Ovary (tissue), 9 donors: ENCODE measurements around the gene SGTB. TPM values are rescaled to one million over a fixed set of nuclear protein-coding genes. Genes with fewer than 3 reads are reported as not detected.
"Not testable (repeated sequence)": the region's sequence is repeated elsewhere in the genome, so short reads cannot be mapped to it uniquely, and the experiment has no call there.

Experiments used
- DNase-seq, 5 donors: peaks; one replicate each; pipeline ENCODE4 v3.0.0-alpha.2; 2019 to 2020
- H3K27ac ChIP-seq, 2 donors: fragments of 200-600 bp; one replicate each; pipeline versions ENCODE4 v1.5.1 to v1.8.0; 2019 to 2022
- H3K27me3 ChIP-seq: fragments of 200-600 bp; one replicate; pipeline ENCODE4 v1.8.0; 2022
- H3K36me3 ChIP-seq: fragments of 200-600 bp; sonication (generic); one replicate; pipeline ENCODE4 v1.5.1; 2019
- H3K4me1 ChIP-seq: one replicate; pipeline ENCODE4 v1.8.1; 2013; ENCODE audit warnings: mild to moderate bottlenecking, moderate library complexity; ENCODE audit not compliant: insufficient read depth
- H3K4me3 ChIP-seq: fragments of 200-600 bp; sonication (generic); one replicate; pipeline ENCODE4 v1.5.1; 2017
- H3K9me3 ChIP-seq, 2 donors: fragments of 200-600 bp in 1 of 2; sonication (generic) in 1 of 2; one replicate each; pipeline versions ENCODE4 v1.5.1 to v1.8.1; 2013 to 2019; ENCODE audit warnings: mild to moderate bottlenecking in 1 of 2, moderate library complexity in 1 of 2
- CTCF ChIP-seq, 3 donors: fragments of 450-650 bp in 2 of 3; fragments of 200-600 bp in 1 of 3; IDR thresholded peaks; one replicate each; pipeline versions ENCODE4 v1.5.1 to v1.8.0; 2016 to 2022; ENCODE audit warnings: antibody characterized with exemption in 3 of 3, mild to moderate bottlenecking in 1 of 3
- EP300 ChIP-seq: sonication (generic); formaldehyde crosslinking; IDR thresholded peaks from one replicate; pipeline ENCODE4 v1.6.1; 2017; ENCODE audit warnings: antibody characterized with exemption
- POLR2A ChIP-seq: fragments of 450-650 bp; IDR thresholded peaks from one replicate; pipeline ENCODE4 v1.6.1; 2017; ENCODE audit warnings: antibody characterized with exemption, mild to moderate bottlenecking, moderate library complexity
- WGBS, 3 donors: extraction: QIAGEN DNeasy Blood & Tissue Kit in 1 of 3; methylation state at CpG; one replicate each; pipeline versions ENCODE4 v1.1.5 to v1.1.7; 2013 to 2017; 5-methylcytosine and 5-hydroxymethylcytosine counted together
- intact Hi-C, 4 donors: fragments of 100-400 bp; cut with DNase I; formaldehyde crosslinking; loops; one replicate each; pipeline versions ENCODE4 v1.11.0 to v1.15.1; 2022 to 2023
- polyA plus RNA-seq, 2 donors: library from polyadenylated mRNA; stranded (reverse); fragments of 200-250 nt in 1 of 2; fragments of 350-450 nt in 1 of 2; fragmentation: Illumina TruSeq in 1 of 2; extraction: RNeasy Lipid Tissue Mini Kit (QIAGEN cat#74804) in 1 of 2; gene quantifications; one replicate each; pipeline ENCODE4 v1.2.3, GENCODE V29; 2013 to 2014
- total RNA-seq, 7 donors: library from RNA; depleted of rRNA in 2 of 7; stranded (reverse); fragments of >200 nt in 2 of 7; fragmentation: NEBNext Ultra II Directional in 3 of 7; extraction: Animal tissue kit (Norgen Biotek cat#: 25700) in 3 of 7; gene quantifications; one replicate each; pipeline versions ENCODE4 v1.1.0 to v1.2.4, GENCODE V29; 2016 to 2023
- donor health status: DM: no; HTN: no; CAD: no; lungs with moderate emphysema.
- donor health status: DM: no; HTN: no; CAD: no.
- donor health status: Bipolar disorder and iron deficiency.
- donor health status: DM: yes; HTN: yes; CAD: no.
- donor health status: DM: no; HTN: no; CAD: no.
- donor health status: DM: yes; HTN: yes; CAD: no.

SGTB gene
- total and polyA plus RNA-seq, 9 donors = 2.6 to 9.9 (median 7.1) TPM

DNA sequence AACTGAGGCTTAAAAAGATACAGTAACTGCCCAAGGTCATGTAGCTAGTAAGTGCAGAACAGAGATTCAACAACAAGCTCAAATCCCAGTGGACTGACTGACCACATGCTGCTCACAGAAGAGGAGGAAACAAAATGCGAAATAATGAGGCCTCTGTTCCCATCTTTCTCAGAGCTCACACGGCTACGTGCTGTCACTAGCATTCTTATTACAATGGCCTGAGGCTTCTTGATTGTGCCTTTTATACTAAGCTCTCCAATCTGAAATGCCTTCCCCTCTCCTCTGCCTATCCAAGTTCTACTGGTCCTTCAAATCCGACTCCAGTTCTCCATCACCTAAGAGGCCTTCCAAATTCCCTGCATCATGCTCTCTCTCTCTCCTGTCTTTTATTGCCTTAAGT, 26.0 kb downstream of the SGTB start:
- Histone ChIP-seq H3K4me3 (no peak overlapping the region), H3K9me3 (no peaks in the 10 kb centered on the region), H3K4me1 (no peaks in the 10 kb centered on the region), H3K27me3 (no peaks in the 10 kb centered on the region), H3K36me3 (no peaks in the 10 kb centered on the region), H3K27ac (no peak overlapping the region)
- no peak for TF ChIP-seq EP300
- TF ChIP-seq POLR2A = no peak
- TF ChIP-seq CTCF (IDR thresholded peaks at IDR 0.05) = no peak
- intact Hi-C loops = no loop called here
- 95 to 96% (median 95%) methylated on average over 4 of the region's 4 CpGs for WGBS, 3 donors
- DNase-seq = no peak

- Histone ChIP-seq H3K27ac (no peak overlapping the region), H3K9me3 (no peaks in the 10 kb centered on the region), H3K4me1 (no peaks in the 10 kb centered on the region), H3K4me3 (no peak overlapping the region), H3K36me3 (no peaks in the 10 kb centered on the region), H3K27me3 (no peaks in the 10 kb centered on the region)
- DNase-seq = no peak
- 83 to 90% (median 89%) methylated on average over 4 of the region's 4 CpGs for WGBS, 3 donors
- TF ChIP-seq CTCF (IDR thresholded peaks at IDR 0.05) (no peak), POLR2A (no peak), EP300 (no peak)
- intact Hi-C loops = no loop called here
Observed at GRCh38 chr5:65695162-65695755, 26.6 kb downstream of the SGTB start.

GRCh38 chr5:65693121-65693520, 28.8 kb downstream of the SGTB start:
- WGBS, 3 donors = 90 to 95% (median 94%) methylated on average over 2 of the region's 2 CpGs

GRCh38 chr5:65682148-65682547, 39.8 kb downstream of the SGTB start:
- Histone ChIP-seq H3K4me1 (no peaks in the 10 kb centered on the region), H3K4me3 (no peak overlapping the region), H3K9me3 (no peaks in the 10 kb centered on the region), H3K27me3 (no peaks in the 10 kb centered on the region), H3K27ac (no peak overlapping the region), H3K36me3 (no peaks in the 10 kb centered on the region)
- TF ChIP-seq CTCF (IDR thresholded peaks at IDR 0.05) (no peak), EP300 (no peak), POLR2A (no peak)
- no peak for DNase-seq
- intact Hi-C loops = no loop called here
- WGBS, 3 donors = 93 to 96% (median 95%) methylated on average over 3 of the region's 3 CpGs

More at GRCh38 chr5:65693121-65693520, 28.8 kb downstream of the SGTB start:
- Histone ChIP-seq H3K27me3 (no peaks in the 10 kb centered on the region), H3K9me3 (no peaks in the 10 kb centered on the region), H3K36me3 (no peaks in the 10 kb centered on the region), H3K4me1 (no peaks in the 10 kb centered on the region), H3K27ac (no peak overlapping the region), H3K4me3 (no peak overlapping the region)
- TF ChIP-seq POLR2A (no peak), CTCF (IDR thresholded peaks at IDR 0.05) (no peak), EP300 (no peak)
- intact Hi-C loops = no loop called here
- DNase-seq = no peak

- H3K36me3 ChIP-seq, H3K27ac ChIP-seq, H3K4me1 ChIP-seq, H3K4me3 ChIP-seq, H3K27me3 ChIP-seq, intact Hi-C loops, H3K9me3 ChIP-seq, DNase-seq: not testable (repeated sequence)
- WGBS, 3 donors = 88 to 91% (median 91%) methylated on average over 3 of the region's 3 CpGs
Observed at GRCh38 chr5:65676056-65676455, 45.9 kb downstream of the SGTB start.
